Hepatocyte (in vitro differentiated cells): Measurements from ENCODE around the gene ARPIN. TPM values are rescaled to one million over a fixed set of nuclear protein-coding genes. Genes with fewer than 3 reads are reported as not detected.
A peak's percentile ranks its signal among the peaks of the same experiment; 100 is the strongest.
"Not testable (repeated sequence)": the region's sequence is repeated elsewhere in the genome, so short reads cannot be mapped to it uniquely, and the experiment has no call there.

Experiments used
- DNase-seq: peaks from one replicate; pipeline ENCODE4 v3.0.0-alpha.2; 2016; ENCODE audit warnings: low spot score
- H2AFZ ChIP-seq: fragments of 200-600 bp; sonication (generic); 2 replicates; pipeline ENCODE4 v1.6.0; 2016; ENCODE audit warnings: antibody characterized with exemption, mild to moderate bottlenecking
- H3K27ac ChIP-seq: fragments of 200-600 bp; sonication (generic); 2 replicates; pipeline ENCODE4 v1.5.1; 2016; ENCODE audit warnings: mild to moderate bottlenecking
- H3K27me3 ChIP-seq: fragments of 200-600 bp; sonication (generic); 2 replicates; pipeline ENCODE4 v1.6.1; 2016
- H3K36me3 ChIP-seq: fragments of 200-600 bp; sonication (generic); replicated peaks from 2 replicates; pipeline ENCODE4 v1.5.1; 2016; ENCODE audit warnings: low read depth; ENCODE audit not compliant: insufficient read depth
- H3K4me1 ChIP-seq: fragments of 200-600 bp; sonication (generic); 2 replicates; pipeline ENCODE4 v1.5.1; 2016; ENCODE audit warnings: mild to moderate bottlenecking, moderate library complexity; ENCODE audit not compliant: insufficient read depth
- H3K4me2 ChIP-seq: fragments of 200-600 bp; sonication (generic); 2 replicates; pipeline ENCODE4 v1.6.0; 2016
- H3K4me3 ChIP-seq: fragments of 200-600 bp; sonication (generic); 2 replicates; pipeline ENCODE4 v1.5.1; 2016; ENCODE audit warnings: mild to moderate bottlenecking
- H3K79me2 ChIP-seq: fragments of 200-600 bp; sonication (generic); 2 replicates; pipeline ENCODE4 v1.6.0; 2017; ENCODE audit warnings: mild to moderate bottlenecking
- H3K9me2 ChIP-seq: fragments of 200-600 bp; sonication (generic); replicated peaks from 2 replicates; pipeline ENCODE4 v1.6.0; 2017; ENCODE audit warnings: mild to moderate bottlenecking; ENCODE audit not compliant: insufficient read depth
- H3K9me3 ChIP-seq: fragments of 200-600 bp; sonication (generic); 2 replicates; pipeline ENCODE4 v1.5.1; 2016; ENCODE audit warnings: low read depth, mild to moderate bottlenecking
- H4K20me1 ChIP-seq: fragments of 200-600 bp; sonication (generic); 2 replicates; pipeline ENCODE4 v1.6.0; 2016; ENCODE audit warnings: mild to moderate bottlenecking; ENCODE audit not compliant: insufficient read depth, poor library complexity, severe bottlenecking
- CTCF ChIP-seq: fragments of 200-600 bp; sonication (generic); IDR thresholded peaks from 2 replicates; pipeline ENCODE4 v1.5.1; 2016; ENCODE audit warnings: antibody characterized with exemption, mild to moderate bottlenecking; ENCODE audit not compliant: poor library complexity
- EZH2 ChIP-seq: fragments of 200-600 bp; sonication (generic); IDR thresholded peaks from 2 replicates; pipeline ENCODE4 v1.6.1; 2016; ENCODE audit warnings: antibody characterized with exemption, mild to moderate bottlenecking, borderline replicate concordance
- EZH2phosphoT487 ChIP-seq: fragments of 200-600 bp; sonication (generic); IDR thresholded peaks from one replicate; pipeline ENCODE4 v1.6.1; 2018; ENCODE audit warnings: antibody characterized with exemption, mild to moderate bottlenecking, low read depth, moderate library complexity; ENCODE audit not compliant: unreplicated experiment, severe bottlenecking
- WGBS: methylation state at CpG from one replicate; pipeline ENCODE4 v1.1.6; 2016; ENCODE audit warnings: low lambda C conversion rate; ENCODE audit errors: missing lambda C conversion rate; 5-methylcytosine and 5-hydroxymethylcytosine counted together
- polyA plus RNA-seq: library from polyadenylated mRNA; unstranded; fragments of >200 nt; fragmentation: Nextera tagmentation; extraction: Ambion mirVana; gene quantifications from 2 replicates; pipeline ENCODE4 v1.2.1, GENCODE V29; 2016
- total RNA-seq: library from RNA; depleted of rRNA; stranded (reverse); fragments of >200 nt; gene quantifications from 2 replicates; pipeline ENCODE4 v1.2.3, GENCODE V29; 2014

The ARPIN gene
- total RNA-seq, result 6.8 and 8.6 TPM in 2 replicates
- 3.8 and 6.5 TPM in 2 replicates for polyA plus RNA-seq

GRCh38 chr15:89912674-89913396 lies at the start of gene ARPIN:
Gene ARPIN, minus strand, starts transcription at chr15:89912952. Its CDS starts 117 bp downstream, at chr15:89912835.
- no peak for TF ChIP-seq EZH2phosphoT487
- H3K4me2 ChIP-seq, result peak within 1 kb of the TSS; percentile 97

GRCh38 chr15:89958107-89958805 lies 45.5 kb upstream of the ARPIN start:
- no peak overlapping the region for H3K4me3 ChIP-seq
- no peak overlapping the region for H3K4me2 ChIP-seq
- no peaks in the 10 kb centered on the region for H3K79me2 ChIP-seq
- no peaks in the 10 kb centered on the region for H3K9me2 ChIP-seq
- H2AFZ ChIP-seq, result no peak overlapping the region
- H3K27me3 ChIP-seq, result no peaks in the 10 kb centered on the region
- no peak for TF ChIP-seq CTCF
- no peak for TF ChIP-seq EZH2phosphoT487
- no peak for TF ChIP-seq EZH2
- H4K20me1 ChIP-seq, result no peaks in the 10 kb centered on the region
- no peak for DNase-seq
- no peaks in the 10 kb centered on the region for H3K9me3 ChIP-seq
- H3K4me1 ChIP-seq, result no peaks in the 10 kb centered on the region
- H3K36me3 ChIP-seq, result no peaks in the 10 kb centered on the region
- no peak overlapping the region for H3K27ac ChIP-seq
- 90% methylated on average over 18 of the region's 18 CpGs for WGBS

More at GRCh38 chr15:89912674-89913396, at the start of gene ARPIN:
- Histone ChIP-seq H3K36me3 (no peaks in the 10 kb centered on the region), H3K4me1 (peaks cover 8% of the 10 kb centered on the region), H3K4me3 (peak within 1 kb of the TSS; percentile 96), H3K79me2 (no peaks in the 10 kb centered on the region), H2AFZ (peak within 1 kb of the TSS; percentile 96), H3K9me3 (no peaks in the 10 kb centered on the region), H4K20me1 (no peaks in the 10 kb centered on the region), H3K27me3 (no peaks in the 10 kb centered on the region), H3K9me2 (no peaks in the 10 kb centered on the region), H3K27ac (peak within 1 kb of the TSS; percentile 86)
- WGBS, result 10% methylated on average over 50 of the region's 57 CpGs
- peak; percentile 78 for DNase-seq

GRCh38 chr15:89955449-89955998 lies 42.8 kb upstream of the ARPIN start:
- H3K36me3 ChIP-seq, H3K4me1 ChIP-seq, H3K4me3 ChIP-seq, H2AFZ ChIP-seq, H3K27me3 ChIP-seq, H3K79me2 ChIP-seq, H3K9me2 ChIP-seq, DNase-seq, H3K9me3 ChIP-seq, H3K4me2 ChIP-seq, H3K27ac ChIP-seq, H4K20me1 ChIP-seq: not testable (repeated sequence)
- 95% methylated on average over 13 of the region's 13 CpGs for WGBS

- WGBS, result 62% methylated on average over 3 of the region's 3 CpGs
- H3K4me1 ChIP-seq, result no peaks in the 10 kb centered on the region
- no peaks in the 10 kb centered on the region for H3K9me2 ChIP-seq
- no peak overlapping the region for H3K4me3 ChIP-seq
- DNase-seq, result no peak
- H3K27me3 ChIP-seq, result no peaks in the 10 kb centered on the region
- H3K27ac ChIP-seq, result no peak overlapping the region
- no peaks in the 10 kb centered on the region for H3K9me3 ChIP-seq
- H3K4me2 ChIP-seq, result no peak overlapping the region
- no peaks in the 10 kb centered on the region for H3K36me3 ChIP-seq
- H2AFZ ChIP-seq, result no peak overlapping the region
- no peaks in the 10 kb centered on the region for H4K20me1 ChIP-seq
- no peaks in the 10 kb centered on the region for H3K79me2 ChIP-seq
- TF ChIP-seq EZH2phosphoT487, result no peak
- TF ChIP-seq CTCF, result no peak
- TF ChIP-seq EZH2, result no peak
Measured at GRCh38 chr15:89954541-89954940, 41.8 kb upstream of the ARPIN start.
